ENCODE data around the gene ZNF614.
"Not testable (repeated sequence)": the region's sequence is repeated elsewhere in the genome, so short reads cannot be mapped to it uniquely, and the experiment has no call there.

The ZNF614 gene

DNA sequence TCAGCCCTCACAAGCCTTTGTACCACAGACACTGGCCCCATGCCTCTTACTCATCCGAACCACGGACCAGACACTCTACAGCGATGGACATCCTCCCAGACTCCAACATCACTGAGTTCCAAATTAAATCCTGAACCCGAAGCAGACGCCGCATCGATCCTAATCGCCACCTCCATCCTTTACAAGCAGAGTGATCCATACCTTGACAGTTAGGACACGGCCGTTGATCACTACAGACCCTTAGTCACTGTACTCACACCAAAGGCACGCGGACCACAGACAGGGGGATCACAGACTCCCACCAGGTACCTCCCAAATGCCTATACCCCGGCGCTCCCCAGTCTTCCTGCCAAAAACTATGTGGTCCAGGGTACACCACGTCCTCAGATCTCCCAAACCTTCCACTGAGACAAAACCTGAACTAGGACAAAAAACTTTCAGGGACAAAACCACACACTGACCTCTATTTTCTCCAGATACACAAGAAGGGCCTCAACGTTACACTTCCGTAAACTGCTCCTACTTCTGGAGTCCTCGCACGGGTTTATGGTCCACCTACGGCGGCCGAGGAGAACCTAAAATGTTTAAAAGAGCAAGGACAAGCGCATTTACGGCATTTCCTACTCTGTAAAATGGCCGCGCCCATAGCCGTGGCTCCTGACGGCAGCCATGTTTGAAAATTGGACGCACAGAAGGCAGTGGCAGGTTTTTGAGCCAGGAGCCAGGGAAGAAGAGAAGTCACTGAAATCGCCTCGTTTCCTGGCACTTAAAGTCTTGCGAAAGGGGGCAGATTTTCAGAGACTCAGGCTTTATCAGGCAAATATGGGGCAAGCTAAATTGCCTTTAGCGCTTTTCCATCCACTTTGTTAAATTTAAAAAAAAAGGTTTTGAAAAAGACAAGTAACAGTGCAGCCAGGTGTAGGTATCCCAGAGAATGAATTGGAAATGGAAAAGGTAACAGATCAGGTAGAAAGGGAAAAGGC, 41.6 kb downstream of the ZNF614 start, which contains the start of gene ZNF350:
Gene ZNF350 (minus strand): TSS at position 532 of the 983 bp plus-strand sequence. CDS start 12,480 bp downstream, outside the sequence.
- peak; percentile 97 for DNase-seq (ENCODE audit: low spot score)

DNA sequence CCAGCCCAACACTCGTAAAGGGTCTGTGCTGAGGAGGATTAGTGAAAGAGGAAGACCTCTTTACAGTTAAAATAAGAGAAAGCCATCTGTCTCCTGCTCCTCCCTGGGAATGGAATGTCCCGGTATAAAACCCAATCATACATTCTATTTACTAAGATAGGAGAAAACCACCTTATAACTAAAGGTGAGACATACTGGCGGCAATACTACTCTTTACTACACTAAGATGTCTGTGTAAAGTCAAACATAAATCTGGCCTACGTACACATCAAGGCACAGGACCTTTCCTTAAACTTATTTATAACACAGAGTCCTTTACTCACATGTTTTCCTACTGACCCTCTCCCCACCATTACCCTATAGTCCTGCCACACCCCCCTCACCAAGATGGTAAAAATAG, 44.8 kb downstream of the ZNF614 start:
- DNase-seq (ENCODE audit: low spot score) = no peak

DNA sequence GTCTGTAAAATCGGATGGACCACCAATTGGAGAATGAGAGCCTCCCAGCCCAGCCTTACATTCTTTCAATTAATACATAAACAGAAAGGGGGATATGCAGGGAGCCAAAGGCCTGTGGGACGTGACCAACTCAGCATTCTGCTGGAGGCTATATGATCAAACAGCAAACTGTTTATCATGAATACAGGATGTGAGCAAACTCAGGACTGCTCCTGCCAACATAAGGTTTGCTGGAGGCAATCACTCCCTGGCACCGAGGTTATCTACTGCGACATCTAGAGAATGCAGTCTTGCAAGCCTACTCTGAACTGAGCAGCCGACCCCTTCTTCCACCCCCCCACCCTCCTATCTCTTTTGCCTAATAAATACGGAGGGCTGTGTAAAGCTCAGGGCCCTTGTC, 47.3 kb downstream of the ZNF614 start:
- DNase-seq (ENCODE audit: low spot score) = not testable (repeated sequence)

DNA sequence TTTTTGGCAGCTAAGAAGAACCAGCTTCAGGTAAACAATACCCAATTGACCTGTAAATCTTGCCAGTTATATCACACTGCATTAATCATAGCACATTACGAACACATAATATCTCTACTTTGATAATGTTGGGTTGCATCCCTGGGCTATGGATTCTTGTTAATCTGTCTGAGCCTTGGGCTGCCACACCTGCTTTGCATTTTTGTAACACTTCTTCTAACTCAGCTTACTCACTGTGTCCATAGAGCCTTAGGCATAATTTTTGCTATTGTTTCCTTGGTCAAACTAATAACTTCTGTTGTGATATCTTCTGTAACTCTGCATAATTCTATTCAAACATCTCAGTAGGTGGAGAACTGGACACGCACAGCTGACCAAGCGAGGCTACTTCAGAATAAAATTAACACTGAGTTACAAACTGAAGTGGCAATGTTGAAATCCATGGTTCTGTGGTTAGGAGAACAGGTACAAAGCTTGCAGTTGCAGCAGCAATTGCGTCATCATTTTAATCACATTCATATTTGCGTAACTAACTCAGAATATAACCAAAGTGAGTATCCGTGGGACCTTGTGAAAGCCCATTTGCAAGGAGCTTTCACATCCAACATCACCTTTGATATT, 48.0 kb downstream of the ZNF614 start:
- peak; percentile 75 for DNase-seq (ENCODE audit: low spot score)

DNA sequence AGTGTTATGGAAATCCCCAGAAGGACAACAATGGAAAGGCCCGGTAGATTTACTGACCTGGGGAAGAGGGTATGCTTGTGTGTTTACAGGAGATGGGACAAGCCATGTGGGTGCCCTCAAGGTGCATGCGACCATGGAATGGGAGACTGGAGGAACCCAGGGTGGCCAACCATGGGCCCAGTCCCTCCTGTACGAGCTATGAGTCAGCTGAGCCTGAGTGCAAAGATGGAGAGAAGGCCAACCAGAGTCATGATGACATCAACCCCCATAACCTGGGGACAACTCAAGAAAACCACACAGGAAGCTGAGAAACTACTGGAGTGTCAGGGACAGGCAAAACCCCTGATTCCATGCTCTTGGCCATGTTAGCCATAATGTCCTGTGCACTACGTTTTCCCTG, 49.3 kb downstream of the ZNF614 start:
- DNase-seq (ENCODE audit: low spot score) = peak; percentile 41

DNA sequence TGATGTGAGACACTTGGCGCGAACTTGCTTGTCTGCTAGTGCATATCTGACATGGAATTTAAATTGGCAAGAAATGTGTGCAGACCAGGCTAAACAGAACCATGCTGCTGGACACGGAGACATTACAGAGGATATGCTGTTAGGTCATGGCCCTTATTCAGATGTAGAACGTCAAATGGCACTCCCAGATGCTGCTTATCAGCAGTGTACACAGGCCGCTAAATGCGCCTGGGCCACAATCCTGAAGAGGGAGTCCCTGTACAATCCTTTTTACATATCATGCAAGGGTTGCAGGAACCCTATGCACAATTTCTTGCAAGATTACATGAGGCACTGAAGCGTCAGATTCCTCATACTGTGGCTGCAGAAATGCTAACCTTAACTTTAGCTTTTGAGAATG, 50.8 kb downstream of the ZNF614 start:
- no peak for DNase-seq (ENCODE audit: low spot score)

DNA sequence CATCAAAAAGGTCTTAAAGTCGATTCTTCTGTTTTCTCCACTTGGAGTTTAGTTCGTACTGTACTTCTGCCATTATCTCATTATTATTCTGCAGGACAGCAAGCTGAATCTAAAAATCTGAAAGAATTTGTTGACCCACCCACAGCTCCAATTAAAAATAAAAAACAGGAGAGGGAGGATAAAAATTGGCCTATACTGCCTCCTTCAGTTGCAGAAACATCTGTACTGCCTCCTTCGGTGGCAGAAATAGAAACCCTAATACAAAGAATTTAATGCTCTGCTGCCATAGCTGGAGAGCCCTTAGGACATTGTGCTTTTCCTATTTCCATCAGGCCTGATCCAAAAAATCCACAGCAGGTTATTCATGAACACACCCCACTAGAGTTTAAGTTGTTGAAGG, 51.3 kb downstream of the ZNF614 start:
- DNase-seq (ENCODE audit: low spot score) = no peak

DNA sequence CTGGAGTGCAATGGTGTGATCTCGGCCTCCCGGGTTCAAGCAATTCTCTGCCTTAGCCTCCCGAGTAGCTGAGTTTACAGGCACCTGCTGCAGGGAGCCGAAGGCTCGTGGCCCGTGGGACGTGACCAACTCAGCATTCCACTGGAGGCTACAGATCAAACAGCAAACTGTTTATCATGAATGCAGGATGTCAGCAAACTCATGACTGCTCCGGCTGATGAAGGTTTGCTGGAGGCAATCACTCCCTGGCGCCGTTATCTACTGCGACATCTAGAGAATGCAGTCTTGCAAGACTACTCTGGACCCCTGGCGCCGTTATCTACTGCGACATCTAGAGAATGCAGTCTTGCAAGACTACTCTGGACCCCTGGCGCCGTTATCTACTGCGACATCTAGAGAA, 52.4 kb downstream of the ZNF614 start:
- not testable (repeated sequence) for DNase-seq (ENCODE audit: low spot score)

DNA sequence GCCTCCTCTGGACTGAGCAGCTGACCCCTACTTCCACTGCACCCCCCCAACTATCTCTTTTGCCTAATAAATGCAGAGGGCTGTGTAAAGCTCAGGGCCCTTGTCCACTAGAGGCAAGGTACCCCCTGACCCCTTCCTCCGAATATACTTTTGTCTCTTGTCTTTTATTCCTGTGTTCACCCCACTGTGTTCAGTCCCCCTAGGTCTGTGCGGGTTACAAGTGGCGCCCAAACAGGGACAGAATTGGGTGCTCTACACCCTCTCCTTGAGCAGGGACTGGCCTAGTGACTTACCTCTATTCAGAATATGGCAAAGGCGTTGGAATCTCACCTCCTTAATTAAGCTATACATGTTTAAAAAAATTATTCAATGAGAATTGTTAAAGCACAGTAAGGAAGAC, 56.6 kb downstream of the ZNF614 start:
- no peak for DNase-seq (ENCODE audit: low spot score)

DNA sequence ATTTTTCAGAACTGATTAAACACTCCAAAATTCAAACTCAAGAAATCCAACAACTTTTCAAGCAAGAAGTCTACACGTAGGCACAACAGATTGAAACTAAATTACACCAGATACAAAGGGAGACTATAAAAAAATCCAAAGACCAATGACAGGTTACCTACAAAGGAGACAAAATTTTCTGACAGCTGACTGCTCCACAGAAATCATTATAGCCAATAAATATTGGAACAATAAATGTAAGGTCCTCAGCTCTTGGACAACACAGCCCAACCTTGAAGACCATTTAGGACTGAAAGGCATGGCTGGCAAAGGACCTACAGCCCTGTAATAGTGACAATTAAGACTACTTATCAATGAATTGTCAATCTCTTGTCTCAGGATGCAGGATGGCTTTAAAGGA, 57.5 kb downstream of the ZNF614 start:
- no peak for DNase-seq (ENCODE audit: low spot score)

DNA sequence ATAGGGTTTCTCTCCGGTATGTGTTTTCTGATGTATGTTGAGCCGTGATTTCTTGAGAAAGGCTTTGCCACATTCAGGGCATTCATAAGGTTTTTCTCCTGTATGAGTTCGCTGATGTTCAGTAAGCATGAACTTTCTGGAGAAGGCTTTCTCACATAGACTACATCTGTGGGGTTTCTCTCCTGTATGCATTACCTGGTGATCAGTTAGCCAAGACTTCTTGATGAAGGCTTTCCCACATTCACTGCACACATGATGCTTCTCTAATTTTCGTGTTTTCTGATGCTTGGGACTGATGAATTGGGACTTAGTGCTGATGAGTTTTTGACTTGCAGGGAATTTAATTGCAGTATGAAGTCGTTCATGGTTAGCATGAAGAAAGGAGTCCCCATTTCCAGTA, 62.6 kb downstream of the ZNF614 start:
- no peak for DNase-seq (ENCODE audit: low spot score)

All from kidney tubule cell (primary cell).